IMR-90 (cell line): Measurements from ENCODE around the gene SDK1. TPM values are rescaled to one million over a fixed set of nuclear protein-coding genes. Genes with fewer than 3 reads are reported as not detected.

Source experiments
- ATAC-seq: fragments of 200-7000 bp; cut with Tn5 transposase; 2 replicates; pipeline ENCODE4 v1.9.1; 2020; ENCODE audit warnings: low read depth, mild to moderate bottlenecking, moderate library complexity
- BruUV-seq: library from RNA; stranded (reverse); fragments of 400-500 nt; replicated peaks from 2 replicates; lab custom pipeline; 2021; lab: Mats Ljungman, UMichigan
- CTCF ChIA-PET: fragments of 300-600 bp; formaldehyde crosslinking; extraction: SDS; loops from one replicate; lab custom pipeline; 2021; ENCODE audit warnings: antibody characterized with exemption; lab: Yijun Ruan, JAX
- POLR2A ChIA-PET: fragments of 300-600 bp; sonication (Branson Sonifier 250); formaldehyde crosslinking; loops from one replicate; lab custom pipeline; 2022; ENCODE audit warnings: antibody characterized with exemption; ENCODE audit not compliant: unreplicated experiment; lab: Charles Lee
- DNase-seq: peaks from one replicate; pipeline ENCODE4 v3.0.0; 2013
- H2AFZ ChIP-seq: replicated peaks from 2 replicates; pipeline ENCODE3; 2013; ENCODE audit warnings: low read length, mild to moderate bottlenecking; ENCODE audit not compliant: poor library complexity
- H2AK5ac ChIP-seq: 2 replicates; pipeline ENCODE4 v1.6.1; 2013; ENCODE audit warnings: low read depth, low read length, inconsistent platforms
- H2AK9ac ChIP-seq: replicated peaks from 2 replicates; pipeline ENCODE3; 2013; ENCODE audit warnings: mild to moderate bottlenecking, low read depth, low read length, moderate library complexity; ENCODE audit not compliant: poor library complexity
- H2BK120ac ChIP-seq: 2 replicates; pipeline ENCODE4 v1.6.1; 2013; ENCODE audit warnings: low read depth, low read length, inconsistent platforms
- H2BK15ac ChIP-seq: 3 replicates; pipeline ENCODE4 v1.6.1; 2013; ENCODE audit warnings: low read depth, low read length, inconsistent platforms
- H2BK20ac ChIP-seq: 2 replicates; pipeline ENCODE4 v1.6.1; 2013; ENCODE audit warnings: low read depth, mild to moderate bottlenecking, inconsistent platforms, low read length, moderate library complexity
- H2BK5ac ChIP-seq: 2 replicates; pipeline ENCODE4 v1.6.1; 2013; ENCODE audit warnings: mild to moderate bottlenecking, low read depth, low read length, inconsistent platforms; ENCODE audit not compliant: poor library complexity, severe bottlenecking
- H3K14ac ChIP-seq: replicated peaks from 2 replicates; pipeline ENCODE4 v1.6.1; 2013; ENCODE audit warnings: low read depth, low read length, inconsistent platforms
- H3K18ac ChIP-seq: 2 replicates; pipeline ENCODE4 v1.6.1; 2013; ENCODE audit warnings: low read depth, low read length, control low read depth
- H3K23ac ChIP-seq: 2 replicates; pipeline ENCODE4 v1.6.1; 2013; ENCODE audit warnings: low read depth, low read length, inconsistent platforms
- H3K27ac ChIP-seq: 2 replicates; pipeline ENCODE4 v1.5.1; 2013; ENCODE audit warnings: mild to moderate bottlenecking, control low read depth, low read length; ENCODE audit not compliant: insufficient read depth
- H3K27me3 ChIP-seq: 2 replicates; pipeline ENCODE4 v1.6.1; 2013; ENCODE audit warnings: low read length; ENCODE audit not compliant: control insufficient read depth, insufficient read depth
- H3K36me3 ChIP-seq: 2 replicates; pipeline ENCODE4 v1.6.1; 2013; ENCODE audit warnings: low read length, mixed read lengths; ENCODE audit not compliant: control insufficient read depth, insufficient read depth
- H3K4ac ChIP-seq: 2 replicates; pipeline ENCODE4 v1.6.1; 2013; ENCODE audit warnings: low read depth, low read length, inconsistent platforms
- H3K4me1 ChIP-seq: 2 replicates; pipeline ENCODE4 v1.6.1; 2013; ENCODE audit warnings: low read length, mixed read lengths; ENCODE audit not compliant: control insufficient read depth, insufficient read depth
- H3K4me2 ChIP-seq: 2 replicates; pipeline ENCODE4 v1.6.1; 2013; ENCODE audit warnings: low read depth, mild to moderate bottlenecking, control low read depth, low read length, moderate library complexity
- H3K4me3 ChIP-seq: 2 replicates; pipeline ENCODE4 v1.5.1; 2013; ENCODE audit warnings: low read depth, mild to moderate bottlenecking, control low read depth, low read length, moderate library complexity; ENCODE audit not compliant: insufficient read depth
- H3K56ac ChIP-seq: 2 replicates; pipeline ENCODE4 v1.6.1; 2013; ENCODE audit warnings: low read length, inconsistent platforms; ENCODE audit not compliant: insufficient read depth; ENCODE audit errors: extremely low read depth
- H3K79me1 ChIP-seq, 2 experiments: 2 replicates each; pipeline ENCODE4 v1.6.1; 2013; ENCODE audit warnings: low read length in 2 of 2, inconsistent platforms in 1 of 2, low read depth in 1 of 2
- H3K9ac ChIP-seq: 2 replicates; pipeline ENCODE4 v1.6.1; 2013; ENCODE audit warnings: low read depth, low read length, control low read depth
- H3K9me1 ChIP-seq: 2 replicates; pipeline ENCODE4 v1.6.1; 2013; ENCODE audit warnings: low read length, inconsistent platforms; ENCODE audit not compliant: insufficient read depth
- H3K9me3 ChIP-seq: 2 replicates; pipeline ENCODE4 v1.6.1; 2013; ENCODE audit warnings: low read length; ENCODE audit not compliant: control insufficient read depth, insufficient read depth
- H4K20me1 ChIP-seq: 2 replicates; pipeline ENCODE4 v1.6.1; 2013; ENCODE audit warnings: low read length, inconsistent platforms; ENCODE audit not compliant: insufficient read depth
- H4K5ac ChIP-seq: 2 replicates; pipeline ENCODE4 v1.6.1; 2013; ENCODE audit warnings: mild to moderate bottlenecking, low read depth, low read length, control low read depth
- H4K8ac ChIP-seq, 2 experiments: 2 replicates each; pipeline ENCODE4 v1.6.1; 2013; ENCODE audit warnings: low read depth in 2 of 2, low read length in 2 of 2, control low read depth in 1 of 2, inconsistent platforms in 1 of 2
- H4K91ac ChIP-seq: 2 replicates; pipeline ENCODE4 v1.6.1; 2013; ENCODE audit warnings: low read depth, low read length, inconsistent platforms; ENCODE audit not compliant: insufficient read depth
- BHLHE40 ChIP-seq: fragments of 150-350 bp; IDR thresholded peaks from 2 replicates; pipeline ENCODE4 v1.6.1; 2016; ENCODE audit warnings: mild to moderate bottlenecking, low read depth, low read length
- CEBPB ChIP-seq: IDR thresholded peaks from 2 replicates; pipeline ENCODE4 v1.6.1; 2012; ENCODE audit warnings: low read depth, low read length, improper control_type of control experiment
- CHD1 ChIP-seq: IDR thresholded peaks from 2 replicates; pipeline ENCODE4 v1.6.1; 2012; ENCODE audit warnings: low read depth, low read length, improper control_type of control experiment
- ELK1 ChIP-seq: fragments of 150-350 bp; IDR thresholded peaks from 2 replicates; pipeline ENCODE4 v1.6.1; 2016; ENCODE audit warnings: low read depth, mild to moderate bottlenecking, low read length, moderate library complexity, borderline replicate concordance
- FOS ChIP-seq: fragments of 150-350 bp; IDR thresholded peaks from 2 replicates; pipeline ENCODE4 v1.6.1; 2016; ENCODE audit warnings: low read depth, low read length
- MAFK ChIP-seq: IDR thresholded peaks from 2 replicates; pipeline ENCODE4 v1.6.1; 2012; ENCODE audit warnings: low read depth, low read length, improper control_type of control experiment
- MAZ ChIP-seq: IDR thresholded peaks from 2 replicates; pipeline ENCODE4 v1.6.1; 2012; ENCODE audit warnings: low read depth, mild to moderate bottlenecking, low read length, improper control_type of control experiment, moderate library complexity, borderline replicate concordance
- MXI1 ChIP-seq: IDR thresholded peaks from 2 replicates; pipeline ENCODE4 v1.6.1; 2012; ENCODE audit warnings: low read depth, mild to moderate bottlenecking, low read length, moderate library complexity, borderline replicate concordance
- NFE2L2 ChIP-seq: fragments of 150-350 bp; IDR thresholded peaks from 2 replicates; pipeline ENCODE4 v1.6.1; 2016; ENCODE audit warnings: low read depth, mild to moderate bottlenecking, low read length
- POLR2A ChIP-seq: IDR thresholded peaks from 2 replicates; pipeline ENCODE4 v1.6.1; 2012; ENCODE audit warnings: mild to moderate bottlenecking, low read depth, low read length
- RAD21 ChIP-seq: IDR thresholded peaks from 2 replicates; pipeline ENCODE4 v1.6.1; 2012; ENCODE audit warnings: low read length, improper control_type of control experiment
- RCOR1 ChIP-seq: IDR thresholded peaks from 2 replicates; pipeline ENCODE4 v1.6.1; 2012; ENCODE audit warnings: mild to moderate bottlenecking, low read length, improper control_type of control experiment; ENCODE audit not compliant: insufficient replicate concordance
- RFX5 ChIP-seq: IDR thresholded peaks from 2 replicates; pipeline ENCODE4 v1.8.0; 2012; ENCODE audit warnings: low read depth, mild to moderate bottlenecking, low read length, moderate library complexity
- SMC3 ChIP-seq: fragments of 150-350 bp; IDR thresholded peaks from 2 replicates; pipeline ENCODE4 v1.6.1; 2016; ENCODE audit warnings: low read depth, mild to moderate bottlenecking, antibody characterized with exemption, low read length, moderate library complexity
- USF2 ChIP-seq: fragments of 150-350 bp; IDR thresholded peaks from 2 replicates; pipeline ENCODE4 v1.6.1; 2017; ENCODE audit warnings: mild to moderate bottlenecking, antibody characterized with exemption, low read length, low read depth
- WGBS, 2 experiments: methylation state at CpG; one replicate each; pipeline versions ENCODE4 v1.1.5 to v1.1.7; 2013; ENCODE audit warnings: missing lambda C conversion rate in 2 of 2; ENCODE audit not compliant: insufficient read length in 1 of 2; ENCODE audit errors: extremely low coverage in 2 of 2; 5-methylcytosine and 5-hydroxymethylcytosine counted together
- dilution Hi-C: fragments of 300-500 bp; cut with HindIII; formaldehyde crosslinking; loops from one replicate; pipeline ENCODE4 v1.14.3; 2018; ENCODE audit warnings: low sequenced_read_pairs; ENCODE audit not compliant: unreplicated experiment
- in situ Hi-C: fragments of 300-500 bp; cut with MboI; formaldehyde crosslinking; loops from 3 replicates; pipeline ENCODE4 v1.14.3; 2019; ENCODE audit warnings: low sequenced_read_pairs, inconsistent platforms, mixed read lengths
- intact Hi-C: fragments of 100-400 bp; cut with micrococcal nuclease; formaldehyde crosslinking; loops from 2 replicates; pipeline ENCODE4 v1.10.0; 2022
- polyA plus RNA-seq, 3 experiments: library from polyadenylated mRNA; depleted of rRNA; stranded (reverse); fragments of >200 nt; gene quantifications; 2 replicates each; pipeline ENCODE4 v1.2.3, GENCODE V29; 2012; ENCODE audit warnings: low replicate concordance in 1 of 3
- total RNA-seq: library from RNA; depleted of rRNA; stranded (reverse); fragments of >200 nt; gene quantifications from 2 replicates; pipeline ENCODE4 v1.2.3, GENCODE V29; 2012
- TF ChIP-seq, protein P1 (sequence below): conservative IDR thresholded peaks from 2 replicates; pipeline ENCODE4 v1.5.1; 2012; ENCODE audit warnings: mild to moderate bottlenecking, low read depth, low read length, improper control_type of control experiment

SDK1 gene
- total and polyA plus RNA-seq, 2 of the 4 experiments (the other 2 are of a cell fraction) = 1.5 to 1.6 TPM

GRCh38 chr7:3918576-3918975 is 617.5 kb downstream of the SDK1 start:
- H2BK20ac ChIP-seq = no peak overlapping the region
- H3K27ac ChIP-seq = no peak overlapping the region
- TF ChIP-seq FOS (no peak), BHLHE40 (no peak), NFE2L2 (no peak), POLR2A (no peak), CHD1 (no peak), SMC3 (no peak), MAZ (no peak), USF2 (no peak), CEBPB (no peak), RCOR1 (no peak), RFX5 (no peak), ELK1 (no peak), MXI1 (no peak), RAD21 (no peak), MAFK (no peak)
- TF ChIP-seq, protein P1, sequence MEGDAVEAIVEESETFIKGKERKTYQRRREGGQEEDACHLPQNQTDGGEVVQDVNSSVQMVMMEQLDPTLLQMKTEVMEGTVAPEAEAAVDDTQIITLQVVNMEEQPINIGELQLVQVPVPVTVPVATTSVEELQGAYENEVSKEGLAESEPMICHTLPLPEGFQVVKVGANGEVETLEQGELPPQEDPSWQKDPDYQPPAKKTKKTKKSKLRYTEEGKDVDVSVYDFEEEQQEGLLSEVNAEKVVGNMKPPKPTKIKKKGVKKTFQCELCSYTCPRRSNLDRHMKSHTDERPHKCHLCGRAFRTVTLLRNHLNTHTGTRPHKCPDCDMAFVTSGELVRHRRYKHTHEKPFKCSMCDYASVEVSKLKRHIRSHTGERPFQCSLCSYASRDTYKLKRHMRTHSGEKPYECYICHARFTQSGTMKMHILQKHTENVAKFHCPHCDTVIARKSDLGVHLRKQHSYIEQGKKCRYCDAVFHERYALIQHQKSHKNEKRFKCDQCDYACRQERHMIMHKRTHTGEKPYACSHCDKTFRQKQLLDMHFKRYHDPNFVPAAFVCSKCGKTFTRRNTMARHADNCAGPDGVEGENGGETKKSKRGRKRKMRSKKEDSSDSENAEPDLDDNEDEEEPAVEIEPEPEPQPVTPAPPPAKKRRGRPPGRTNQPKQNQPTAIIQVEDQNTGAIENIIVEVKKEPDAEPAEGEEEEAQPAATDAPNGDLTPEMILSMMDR = no peak
- intact Hi-C loops (no loop called here), dilution Hi-C loops (no loop called here), in situ Hi-C loops (no loop called here)
- H3K14ac ChIP-seq = no peak overlapping the region
- POLR2A ChIA-PET = no interaction called here
- H3K9me1 ChIP-seq = no peaks in the 10 kb centered on the region
- H2AK5ac ChIP-seq = no peak overlapping the region
- no peak overlapping the region for H2BK120ac ChIP-seq
- H3K23ac ChIP-seq = no peak overlapping the region
- no peaks in the 10 kb centered on the region for H3K79me1 ChIP-seq
- CTCF ChIA-PET = no interaction called here
- no peak overlapping the region for H3K4me2 ChIP-seq
- H3K56ac ChIP-seq = no peak overlapping the region
- ATAC-seq (no peak), DNase-seq (no peak)
- H3K27me3 ChIP-seq = no peaks in the 10 kb centered on the region
- H3K9ac ChIP-seq = no peak overlapping the region
- no peak overlapping the region for H2AFZ ChIP-seq
- H2BK15ac ChIP-seq = no peak overlapping the region
- no peak overlapping the region for H4K8ac ChIP-seq
- no peaks in the 10 kb centered on the region; the same call in 1 of the 2 replicates for H3K9me3 ChIP-seq
- no peak overlapping the region for H4K91ac ChIP-seq
- no peak overlapping the region for H2AK9ac ChIP-seq
- WGBS, 2 experiments = 89% methylated on average over 5 of the region's 8 CpGs; no CpG with 5 or more reads in 1 of the 2 experiments
- H3K4me3 ChIP-seq = no peak overlapping the region
- peaks cover 6% of the 10 kb centered on the region; the same call in 1 of the 2 replicates for H3K4me1 ChIP-seq
- no peaks in the 10 kb centered on the region for H3K36me3 ChIP-seq
- H4K20me1 ChIP-seq = no peaks in the 10 kb centered on the region
- H3K4ac ChIP-seq = no peak overlapping the region
- H3K18ac ChIP-seq = no peak overlapping the region
- H2BK5ac ChIP-seq = no peak overlapping the region
- H4K5ac ChIP-seq = no peak overlapping the region
- BruUV-seq = no TSS peak
